Measurements from ENCODE around the gene KLHL13.
"Not testable (repeated sequence)": the region's sequence is repeated elsewhere in the genome, so short reads cannot be mapped to it uniquely, and the experiment has no call there.

Gene KLHL13

GRCh38 chrX:118066867-118067515, 49.6 kb downstream of the KLHL13 start:
- DNase-seq, result no peak

- DNase-seq, result no peak
Measured at GRCh38 chrX:118062817-118063615, 53.6 kb downstream of the KLHL13 start.

GRCh38 chrX:118062048-118062789, 54.4 kb downstream of the KLHL13 start:
- DNase-seq, result no peak

- DNase-seq, result no peak
Measured at GRCh38 chrX:118058924-118059323, 57.7 kb downstream of the KLHL13 start.

GRCh38 chrX:118056870-118057269, 59.7 kb downstream of the KLHL13 start:
- no peak for DNase-seq

GRCh38 chrX:118049713-118050112, 66.9 kb downstream of the KLHL13 start:
- no peak for DNase-seq

GRCh38 chrX:118047446-118048186, 69.0 kb downstream of the KLHL13 start:
- no peak for DNase-seq

GRCh38 chrX:118039591-118039990, 77.0 kb downstream of the KLHL13 start:
- no peak for DNase-seq

- DNase-seq, result no peak
Measured at GRCh38 chrX:118038614-118039365, 77.8 kb downstream of the KLHL13 start.

GRCh38 chrX:118026631-118027030, 90.0 kb downstream of the KLHL13 start:
- no peak for DNase-seq

- DNase-seq, result no peak
Measured at GRCh38 chrX:118025226-118025625, 91.4 kb downstream of the KLHL13 start.

- DNase-seq, result no peak
Measured at GRCh38 chrX:118024482-118024881, 92.1 kb downstream of the KLHL13 start.

GRCh38 chrX:118022753-118023152, 93.9 kb downstream of the KLHL13 start:
- no peak for DNase-seq

- no peak for DNase-seq
Measured at GRCh38 chrX:118016422-118016821, 100.2 kb downstream of the KLHL13 start.

- not testable (repeated sequence) for DNase-seq
Measured at GRCh38 chrX:118002417-118002816, 114.2 kb downstream of the KLHL13 start.

- no peak for DNase-seq
Measured at GRCh38 chrX:118000518-118000917, 116.1 kb downstream of the KLHL13 start.

- DNase-seq, result no peak
Measured at GRCh38 chrX:117998171-117998570, 118.4 kb downstream of the KLHL13 start.

GRCh38 chrX:117996918-117997480, 119.6 kb downstream of the KLHL13 start:
- no peak for DNase-seq

GRCh38 chrX:117996408-117996807, 120.2 kb downstream of the KLHL13 start:
- no peak for DNase-seq

- DNase-seq, result no peak
Measured at GRCh38 chrX:117995378-117995777, 121.2 kb downstream of the KLHL13 start.

- DNase-seq, result no peak
Measured at GRCh38 chrX:117992192-117992723, 124.4 kb downstream of the KLHL13 start.

- DNase-seq, result no peak
Measured at GRCh38 chrX:117990438-117990837, 126.2 kb downstream of the KLHL13 start.

Data from activated CD4-positive, CD25-positive, alpha-beta regulatory T cell treated with anti-CD3 and anti-CD28 coated beads, Interleukin-2, amount 50 U/mL, for 72 hours (primary cell).